RWPE2 (cell line): Measurements from ENCODE around the gene COL23A1.

Experiments
- ATAC-seq: fragments of 200-7000 bp; cut with Tn5 transposase; 3 replicates; pipeline ENCODE4 v1.9.1; 2021; ENCODE audit warnings: low read depth
- DNase-seq: peaks from one replicate; pipeline ENCODE4 v3.0.0-alpha.2; 2020; ENCODE audit warnings: low spot score
- H3K27ac ChIP-seq: fragments of 450-650 bp; 2 replicates; pipeline ENCODE4 v1.5.1; 2017; ENCODE audit warnings: mild to moderate bottlenecking; ENCODE audit not compliant: poor library complexity, severe bottlenecking
- H3K27me3 ChIP-seq: fragments of 250-450 bp; sonication (Bioruptor Pico); 2 replicates; pipeline ENCODE4 v1.5.1; 2021; ENCODE audit warnings: mild to moderate bottlenecking, moderate library complexity; ENCODE audit not compliant: insufficient read depth, poor library complexity, severe bottlenecking
- H3K36me3 ChIP-seq: fragments of 250-450 bp; sonication (Bioruptor Pico); 2 replicates; pipeline ENCODE4 v1.5.1; 2020; ENCODE audit warnings: low read depth, mild to moderate bottlenecking, moderate library complexity
- H3K4me1 ChIP-seq: fragments of 250-450 bp; sonication (Bioruptor Pico); 2 replicates; pipeline ENCODE4 v1.5.1; 2021; ENCODE audit warnings: mild to moderate bottlenecking, moderate library complexity; ENCODE audit not compliant: insufficient read depth, poor library complexity, severe bottlenecking
- H3K4me3 ChIP-seq: fragments of 250-450 bp; sonication (Bioruptor Pico); 2 replicates; pipeline ENCODE4 v1.5.1; 2021; ENCODE audit warnings: mild to moderate bottlenecking, moderate library complexity; ENCODE audit not compliant: severe bottlenecking
- H3K9me3 ChIP-seq: fragments of 250-450 bp; sonication (Bioruptor Pico); 2 replicates; pipeline ENCODE4 v1.5.1; 2021; ENCODE audit warnings: mild to moderate bottlenecking, moderate library complexity; ENCODE audit not compliant: severe bottlenecking
- TF ChIP-seq, protein P1 (sequence below): fragments of 450-650 bp; IDR thresholded peaks from one replicate; pipeline ENCODE4 v1.5.1; 2017; ENCODE audit warnings: mild to moderate bottlenecking, moderate library complexity; ENCODE audit not compliant: poor library complexity, severe bottlenecking

Gene COL23A1

GRCh38 chr5:178457471-178457870, 132.7 kb downstream of the COL23A1 start:
- no peak overlapping the region for H3K4me3 ChIP-seq
- no peaks in the 10 kb centered on the region for H3K9me3 ChIP-seq
- H3K4me1 ChIP-seq, result no peaks in the 10 kb centered on the region
- ATAC-seq (no peak), DNase-seq (no peak)
- TF ChIP-seq, protein P1, sequence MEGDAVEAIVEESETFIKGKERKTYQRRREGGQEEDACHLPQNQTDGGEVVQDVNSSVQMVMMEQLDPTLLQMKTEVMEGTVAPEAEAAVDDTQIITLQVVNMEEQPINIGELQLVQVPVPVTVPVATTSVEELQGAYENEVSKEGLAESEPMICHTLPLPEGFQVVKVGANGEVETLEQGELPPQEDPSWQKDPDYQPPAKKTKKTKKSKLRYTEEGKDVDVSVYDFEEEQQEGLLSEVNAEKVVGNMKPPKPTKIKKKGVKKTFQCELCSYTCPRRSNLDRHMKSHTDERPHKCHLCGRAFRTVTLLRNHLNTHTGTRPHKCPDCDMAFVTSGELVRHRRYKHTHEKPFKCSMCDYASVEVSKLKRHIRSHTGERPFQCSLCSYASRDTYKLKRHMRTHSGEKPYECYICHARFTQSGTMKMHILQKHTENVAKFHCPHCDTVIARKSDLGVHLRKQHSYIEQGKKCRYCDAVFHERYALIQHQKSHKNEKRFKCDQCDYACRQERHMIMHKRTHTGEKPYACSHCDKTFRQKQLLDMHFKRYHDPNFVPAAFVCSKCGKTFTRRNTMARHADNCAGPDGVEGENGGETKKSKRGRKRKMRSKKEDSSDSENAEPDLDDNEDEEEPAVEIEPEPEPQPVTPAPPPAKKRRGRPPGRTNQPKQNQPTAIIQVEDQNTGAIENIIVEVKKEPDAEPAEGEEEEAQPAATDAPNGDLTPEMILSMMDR, result no peak
- H3K27me3 ChIP-seq, result peaks cover 3% of the 10 kb centered on the region
- no peaks in the 10 kb centered on the region for H3K36me3 ChIP-seq
- H3K27ac ChIP-seq, result no peak overlapping the region

- TF ChIP-seq, protein P1, result no peak
- no peak overlapping the region for H3K4me3 ChIP-seq
- H3K27me3 ChIP-seq, result peaks cover 13% of the 10 kb centered on the region
- H3K27ac ChIP-seq, result no peak overlapping the region
- DNase-seq (no peak), ATAC-seq (no peak)
- no peaks in the 10 kb centered on the region for H3K9me3 ChIP-seq
- no peaks in the 10 kb centered on the region for H3K36me3 ChIP-seq
- H3K4me1 ChIP-seq, result no peaks in the 10 kb centered on the region
Measured at GRCh38 chr5:178455480-178455835, 134.7 kb downstream of the COL23A1 start.

DNA sequence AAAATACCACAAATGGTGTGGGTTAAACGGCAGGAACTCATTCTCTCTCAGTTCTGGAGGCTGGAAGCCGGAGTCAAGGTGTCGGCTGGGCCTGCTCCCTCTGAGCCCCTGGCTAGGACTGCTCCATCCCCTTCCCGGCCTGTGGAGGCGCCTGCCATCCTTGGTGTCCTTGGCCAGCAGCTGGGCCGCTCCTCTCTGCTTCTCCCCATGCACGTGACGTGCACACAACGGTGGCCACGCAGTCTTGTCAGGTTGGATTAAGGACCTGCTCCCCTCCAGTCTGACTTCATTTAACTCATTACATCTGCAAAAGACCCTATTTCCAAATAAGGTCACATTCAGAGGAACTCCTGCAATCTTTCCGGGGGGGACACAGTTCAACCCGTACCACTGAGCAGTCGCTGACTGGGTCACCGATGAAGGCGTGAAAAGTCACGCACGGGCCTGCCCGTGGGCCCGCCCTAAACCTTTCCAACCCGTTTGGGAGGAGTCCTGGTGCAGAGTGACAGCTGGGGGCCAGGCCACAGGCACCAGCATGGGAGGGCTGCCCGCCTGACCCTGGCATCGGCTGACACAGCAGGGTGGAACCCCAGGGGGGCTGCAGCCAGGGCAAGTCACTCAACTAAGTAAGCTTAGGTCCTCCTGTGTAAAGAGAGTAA, 135.2 kb downstream of the COL23A1 start:
- Histone ChIP-seq H3K9me3 (no peaks in the 10 kb centered on the region), H3K4me3 (no peak overlapping the region), H3K27me3 (peaks cover 13% of the 10 kb centered on the region), H3K27ac (no peak overlapping the region), H3K4me1 (no peaks in the 10 kb centered on the region), H3K36me3 (no peaks in the 10 kb centered on the region)
- DNase-seq (no peak), ATAC-seq (no peak)
- TF ChIP-seq, protein P1, result no peak

- Histone ChIP-seq H3K36me3 (no peaks in the 10 kb centered on the region), H3K27ac (no peak overlapping the region), H3K27me3 (peaks cover 13% of the 10 kb centered on the region), H3K4me1 (no peaks in the 10 kb centered on the region), H3K9me3 (no peaks in the 10 kb centered on the region), H3K4me3 (no peak overlapping the region)
- no peak for ATAC-seq
- TF ChIP-seq, protein P1, result no peak
- no peak for DNase-seq
Measured at GRCh38 chr5:178454303-178454702, 135.9 kb downstream of the COL23A1 start.

GRCh38 chr5:178453224-178453623, 137.0 kb downstream of the COL23A1 start:
- no peak for DNase-seq
- TF ChIP-seq, protein P1, result no peak

More at GRCh38 chr5:178453224-178453623, 137.0 kb downstream of the COL23A1 start:
- Histone ChIP-seq H3K36me3 (no peaks in the 10 kb centered on the region), H3K27ac (no peak overlapping the region), H3K4me3 (no peak overlapping the region), H3K27me3 (peaks cover 13% of the 10 kb centered on the region), H3K9me3 (no peaks in the 10 kb centered on the region), H3K4me1 (no peaks in the 10 kb centered on the region)
- ATAC-seq, result peak; percentile 78
